Stimulated activated naive CD8-positive, alpha-beta T cell treated with anti-CD3 and anti-CD28 coated beads, Interleukin-15, Interleukin-2, amounts not matched to agents 100 ng/mL and 50 ng/mL, for 24 hours (primary cell): ENCODE data around the gene ADAMTS20.
"Not testable (repeated sequence)": the region's sequence is repeated elsewhere in the genome, so short reads cannot be mapped to it uniquely, and the experiment has no call there.

ENCODE experiments used
- H3K27ac Mint-ChIP-seq: one replicate; pipeline ENCODE4 v1.8.0; 2021; ENCODE audit warnings: mild to moderate bottlenecking, mixed read lengths
- H3K27me3 Mint-ChIP-seq: one replicate; pipeline ENCODE4 v1.8.0; 2021; ENCODE audit warnings: mixed read lengths
- H3K36me3 Mint-ChIP-seq: one replicate; pipeline ENCODE4 v1.8.0; 2021; ENCODE audit warnings: low read depth, mixed read lengths
- H3K4me1 Mint-ChIP-seq: one replicate; pipeline ENCODE4 v1.8.0; 2021; ENCODE audit warnings: low read depth, mixed read lengths
- H3K4me3 Mint-ChIP-seq: one replicate; pipeline ENCODE4 v1.8.0; 2021; ENCODE audit warnings: mild to moderate bottlenecking, mixed read lengths
- H3K9me3 Mint-ChIP-seq: one replicate; pipeline ENCODE4 v1.8.0; 2021; ENCODE audit warnings: mixed read lengths

ADAMTS20 gene

DNA sequence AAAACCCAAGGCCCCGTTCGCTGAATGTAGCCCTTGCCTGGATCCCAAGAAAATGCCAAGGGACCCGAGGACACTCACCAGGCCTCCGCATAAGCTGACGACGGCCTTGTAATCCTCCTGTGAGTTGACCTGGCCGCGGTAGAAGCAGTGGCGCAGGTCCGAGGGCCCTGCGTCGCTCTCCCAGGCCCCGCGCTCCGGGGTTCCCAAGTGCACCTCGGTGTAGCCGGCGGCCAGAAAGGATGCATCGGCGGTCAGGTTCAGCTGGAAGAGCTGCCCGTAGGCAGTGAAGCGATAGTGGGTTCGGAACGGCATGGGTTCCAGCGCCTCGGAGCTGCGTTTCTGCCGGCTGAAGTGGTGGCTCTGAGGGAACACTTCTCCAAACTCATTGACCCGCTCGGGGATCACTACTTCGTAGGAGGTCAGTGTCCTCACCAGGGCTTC lies 1.2 kb downstream of the ADAMTS20 start:
- H3K27me3 Mint-ChIP-seq = peaks cover 31% of the 10 kb centered on the region
- peaks cover 10% of the 10 kb centered on the region for H3K9me3 Mint-ChIP-seq
- H3K4me1 Mint-ChIP-seq = no peaks in the 10 kb centered on the region
- H3K27ac Mint-ChIP-seq = no peak overlapping the region
- H3K4me3 Mint-ChIP-seq = no peak overlapping the region
- no peaks in the 10 kb centered on the region for H3K36me3 Mint-ChIP-seq

DNA sequence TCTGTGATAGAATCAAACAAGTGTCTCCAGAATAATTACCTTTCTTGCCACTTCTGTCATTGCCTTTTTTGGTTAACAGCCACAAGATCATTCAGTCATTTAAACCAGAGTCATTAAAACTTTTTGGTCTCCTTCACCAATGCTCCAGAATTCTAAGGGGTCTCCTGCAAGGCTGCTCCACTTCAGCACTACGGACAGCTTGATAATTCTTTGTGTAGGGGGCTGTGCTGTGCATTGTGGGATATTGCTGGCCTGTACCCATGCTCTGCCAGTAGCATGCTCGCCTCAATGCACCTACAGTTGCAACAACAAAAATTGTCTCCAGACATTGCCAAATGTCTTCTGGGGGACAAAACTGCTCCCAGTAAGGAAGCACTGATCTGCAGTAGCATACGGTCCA lies 7.3 kb downstream of the ADAMTS20 start:
- no peaks in the 10 kb centered on the region for H3K27me3 Mint-ChIP-seq
- H3K36me3 Mint-ChIP-seq = no peaks in the 10 kb centered on the region
- no peak overlapping the region for H3K27ac Mint-ChIP-seq
- H3K4me3 Mint-ChIP-seq = no peak overlapping the region
- H3K9me3 Mint-ChIP-seq = no peaks in the 10 kb centered on the region
- no peaks in the 10 kb centered on the region for H3K4me1 Mint-ChIP-seq

DNA sequence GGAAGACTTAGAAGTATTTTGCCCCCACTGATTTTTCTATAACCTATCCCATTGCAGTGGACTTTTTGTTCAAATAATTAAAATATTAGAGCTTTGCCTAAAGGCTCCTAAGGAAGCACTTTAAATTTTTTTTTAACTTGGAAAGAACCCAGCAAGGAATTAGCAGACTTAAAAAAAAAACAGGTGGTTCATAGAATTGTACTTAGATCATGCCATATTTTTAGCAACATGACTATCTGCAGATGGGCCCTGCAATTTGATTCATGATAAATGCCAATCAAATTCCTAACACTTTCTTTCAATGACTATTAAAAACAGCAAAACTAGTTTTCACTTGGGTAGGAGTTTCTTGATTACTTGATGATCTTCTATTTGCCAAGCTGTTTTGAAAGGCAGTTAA lies 11.5 kb downstream of the ADAMTS20 start:
- Mint-ChIP-seq H3K27ac (no peak overlapping the region), H3K4me1 (no peaks in the 10 kb centered on the region), H3K36me3 (no peaks in the 10 kb centered on the region), H3K4me3 (no peak overlapping the region), H3K27me3 (no peaks in the 10 kb centered on the region), H3K9me3 (peaks cover 6% of the 10 kb centered on the region)

DNA sequence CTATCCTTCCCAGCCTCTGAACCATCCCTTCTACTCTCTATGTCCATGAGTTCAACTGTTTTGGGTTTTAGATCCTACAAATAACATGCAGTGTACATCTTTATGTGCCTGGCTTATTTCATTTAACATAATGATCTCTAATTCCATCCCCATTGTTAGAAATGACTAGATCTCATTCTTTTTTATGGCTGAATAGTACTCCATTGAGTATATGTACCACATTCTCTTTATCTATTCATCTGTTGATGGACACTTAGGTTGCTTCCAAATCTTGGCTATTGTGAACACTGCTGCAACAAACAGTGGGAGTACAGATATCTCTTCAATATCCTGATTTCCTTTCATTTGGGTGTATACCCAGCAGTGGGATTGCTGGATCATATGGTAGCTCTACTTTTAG lies 14.3 kb downstream of the ADAMTS20 start:
- H3K4me1 Mint-ChIP-seq, H3K4me3 Mint-ChIP-seq, H3K27me3 Mint-ChIP-seq, H3K9me3 Mint-ChIP-seq, H3K36me3 Mint-ChIP-seq, H3K27ac Mint-ChIP-seq: not testable (repeated sequence)

DNA sequence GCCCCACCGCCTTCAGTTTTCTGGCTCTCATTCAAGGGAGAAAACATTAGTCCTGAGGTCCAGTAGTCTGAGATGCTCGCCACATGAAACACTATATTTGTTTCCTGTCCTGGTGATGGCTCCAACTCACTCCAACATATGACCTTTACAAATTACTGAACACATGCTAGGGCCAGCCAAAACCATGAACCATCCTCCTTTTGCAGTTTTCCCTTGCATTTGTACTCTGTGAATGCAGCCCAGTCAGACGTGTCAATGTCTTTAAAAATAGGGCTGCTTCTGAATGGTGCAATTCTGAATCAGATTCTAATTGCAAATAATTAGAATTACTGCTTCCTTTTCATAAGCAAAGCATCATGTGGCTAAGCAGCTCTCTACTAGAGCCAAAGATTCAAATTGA lies 36.0 kb downstream of the ADAMTS20 start:
- H3K36me3 Mint-ChIP-seq = no peaks in the 10 kb centered on the region
- no peak overlapping the region for H3K27ac Mint-ChIP-seq
- peaks cover 4% of the 10 kb centered on the region for H3K9me3 Mint-ChIP-seq
- H3K4me1 Mint-ChIP-seq = no peaks in the 10 kb centered on the region
- H3K27me3 Mint-ChIP-seq = no peaks in the 10 kb centered on the region
- no peak overlapping the region for H3K4me3 Mint-ChIP-seq

DNA sequence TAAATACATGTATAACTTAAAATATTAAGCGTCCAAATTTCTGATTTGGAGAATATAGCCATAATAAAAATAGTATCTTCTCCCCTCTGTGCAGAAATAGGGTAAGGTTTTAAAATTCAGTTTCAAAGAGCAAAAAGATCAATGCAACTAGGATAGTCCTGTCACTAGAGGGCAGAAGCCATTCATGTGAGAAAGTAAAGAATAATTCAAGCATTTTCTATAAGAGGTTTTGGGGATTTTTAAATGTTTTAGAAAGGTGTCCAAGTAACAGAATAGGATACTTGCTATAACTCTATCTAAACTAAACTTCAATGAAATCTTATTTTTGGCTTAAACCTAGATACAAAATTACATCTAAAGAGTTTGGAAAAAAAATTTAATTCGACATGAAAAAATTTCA lies 50.3 kb downstream of the ADAMTS20 start:
- Mint-ChIP-seq H3K36me3 (no peaks in the 10 kb centered on the region), H3K27me3 (no peaks in the 10 kb centered on the region), H3K9me3 (no peaks in the 10 kb centered on the region), H3K4me1 (no peaks in the 10 kb centered on the region), H3K27ac (no peak overlapping the region), H3K4me3 (no peak overlapping the region)

DNA sequence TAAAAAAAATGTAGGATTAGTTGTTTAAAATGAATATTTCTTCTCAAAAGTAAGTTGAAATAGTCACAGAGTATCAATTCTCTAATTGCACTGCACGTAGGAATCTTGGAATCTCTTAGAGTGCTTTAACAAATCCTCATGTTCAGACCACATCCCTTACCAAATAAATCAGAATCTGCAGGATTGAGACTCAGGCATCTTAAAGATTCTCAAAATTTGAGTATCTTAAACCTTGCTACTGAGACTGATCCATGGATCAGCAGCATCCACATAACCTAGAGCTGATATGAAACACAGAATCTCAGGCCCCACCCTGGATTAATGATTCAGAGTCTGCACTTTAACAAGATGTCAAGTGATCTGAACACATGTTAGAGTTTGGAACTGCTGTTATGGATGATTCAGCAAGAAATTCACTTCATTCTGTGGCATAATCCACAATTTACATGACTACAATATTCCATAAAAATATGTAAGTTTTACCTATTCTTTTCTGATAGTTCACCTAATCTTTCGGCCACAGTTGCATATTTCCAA lies 58.7 kb downstream of the ADAMTS20 start:
- no peak overlapping the region for H3K4me3 Mint-ChIP-seq
- no peaks in the 10 kb centered on the region for H3K4me1 Mint-ChIP-seq
- H3K27me3 Mint-ChIP-seq = no peaks in the 10 kb centered on the region
- H3K36me3 Mint-ChIP-seq = no peaks in the 10 kb centered on the region
- H3K27ac Mint-ChIP-seq = no peak overlapping the region
- no peaks in the 10 kb centered on the region for H3K9me3 Mint-ChIP-seq

DNA sequence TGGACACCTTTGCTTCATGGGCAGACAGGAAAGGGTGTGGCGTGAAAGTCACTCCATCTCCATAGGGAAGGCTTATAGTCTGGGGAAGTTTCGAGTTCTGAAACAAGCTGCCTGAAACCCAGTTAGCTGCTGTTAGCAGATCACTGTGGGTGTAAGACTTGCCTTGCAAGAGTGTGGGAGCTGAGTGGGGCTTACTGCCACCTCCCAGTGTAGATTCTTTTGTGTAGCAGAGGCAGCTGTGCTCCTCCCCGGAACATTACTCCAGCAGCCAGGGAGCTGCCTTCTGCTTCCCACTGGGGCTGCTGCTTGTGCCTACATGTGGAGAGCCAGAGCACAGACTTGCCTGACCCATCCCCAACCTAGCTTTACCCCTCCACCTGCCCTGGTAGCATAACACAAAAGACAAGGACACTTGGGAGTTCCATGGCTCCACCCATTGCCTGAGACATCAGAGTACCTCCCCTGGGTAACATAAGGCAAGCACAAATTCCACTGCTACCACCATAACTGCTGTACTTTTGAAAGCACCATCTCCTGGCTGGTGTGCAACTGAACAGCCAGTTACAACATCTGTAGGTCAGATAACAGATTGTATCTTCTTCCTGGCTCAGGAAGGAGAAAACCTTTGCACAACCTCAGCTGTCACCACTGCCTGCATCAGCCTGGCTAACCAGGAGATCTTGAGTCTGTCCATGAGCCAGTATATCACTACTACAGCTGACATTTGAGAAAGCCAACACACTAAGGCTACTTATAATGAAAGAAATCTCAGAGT lies 69.5 kb downstream of the ADAMTS20 start:
- Mint-ChIP-seq H3K9me3 (no peaks in the 10 kb centered on the region), H3K27me3 (no peaks in the 10 kb centered on the region), H3K27ac (no peak overlapping the region)

DNA sequence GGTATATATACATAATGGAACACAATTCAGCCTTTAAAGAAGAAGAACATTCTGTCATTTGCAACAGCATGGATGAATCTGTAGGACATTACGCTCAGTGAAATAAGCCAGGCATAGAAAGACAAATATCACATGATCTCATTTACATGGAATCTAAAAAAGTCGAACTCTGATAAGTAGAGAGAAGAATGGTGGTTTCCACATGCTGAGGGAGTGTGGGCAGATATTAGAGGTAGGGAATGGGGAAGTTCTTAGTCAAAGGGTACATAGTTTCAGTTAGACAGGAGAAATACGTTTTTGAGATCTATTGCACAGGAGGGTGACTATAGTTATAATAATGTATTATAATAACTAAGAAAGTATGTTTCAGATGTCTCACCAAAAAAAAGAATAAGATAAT lies 71.4 kb downstream of the ADAMTS20 start:
- Mint-ChIP-seq H3K36me3 (no peaks in the 10 kb centered on the region), H3K4me1 (no peaks in the 10 kb centered on the region), H3K27ac (no peak overlapping the region), H3K9me3 (no peaks in the 10 kb centered on the region), H3K4me3 (no peak overlapping the region), H3K27me3 (no peaks in the 10 kb centered on the region)

More for the DNA sequence above, 69.5 kb downstream of the ADAMTS20 start:
- Mint-ChIP-seq H3K4me1 (no peaks in the 10 kb centered on the region), H3K36me3 (no peaks in the 10 kb centered on the region), H3K4me3 (no peak overlapping the region)

DNA sequence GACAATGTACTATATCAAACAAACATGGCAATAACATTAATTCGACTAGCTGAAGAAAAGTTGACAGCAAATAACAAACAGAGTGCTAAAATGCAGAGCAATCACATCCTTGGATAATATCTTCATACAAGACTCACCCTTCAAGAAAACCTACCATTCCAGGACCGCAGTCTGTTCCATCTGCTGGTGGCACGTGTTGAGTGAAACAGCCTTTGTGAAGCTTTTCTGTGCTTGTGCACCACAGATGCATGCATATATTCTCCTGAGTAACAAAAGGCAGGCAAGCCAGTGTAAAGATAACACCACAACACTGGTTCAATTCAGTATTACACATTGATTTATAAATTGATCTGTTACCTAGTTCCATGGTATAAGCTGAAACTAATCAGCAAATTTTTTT lies 89.3 kb downstream of the ADAMTS20 start:
- Mint-ChIP-seq H3K4me1 (no peaks in the 10 kb centered on the region), H3K27me3 (no peaks in the 10 kb centered on the region), H3K27ac (no peak overlapping the region), H3K9me3 (no peaks in the 10 kb centered on the region), H3K36me3 (no peaks in the 10 kb centered on the region), H3K4me3 (no peak overlapping the region)

DNA sequence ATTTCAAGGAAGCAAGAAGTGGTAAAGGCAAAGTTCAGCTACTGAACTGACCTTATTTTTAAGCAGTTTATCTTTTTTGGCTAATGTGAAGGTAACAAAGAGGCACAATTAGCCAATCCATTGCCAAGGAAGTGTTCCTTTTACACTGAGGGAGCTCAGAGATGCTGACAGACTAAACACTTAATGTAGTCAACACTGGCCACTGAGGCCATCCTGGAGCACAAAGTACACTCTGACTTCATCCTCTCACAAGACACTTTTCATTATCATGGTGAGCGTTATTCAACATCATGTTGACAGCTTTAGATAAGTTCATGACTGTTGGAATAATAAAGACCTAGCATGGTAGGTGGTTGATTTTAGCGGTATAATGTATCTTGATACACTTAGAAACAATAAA lies 89.9 kb downstream of the ADAMTS20 start:
- no peak overlapping the region for H3K27ac Mint-ChIP-seq
- H3K4me1 Mint-ChIP-seq = no peaks in the 10 kb centered on the region
- no peaks in the 10 kb centered on the region for H3K36me3 Mint-ChIP-seq
- H3K4me3 Mint-ChIP-seq = no peak overlapping the region
- H3K27me3 Mint-ChIP-seq = no peaks in the 10 kb centered on the region
- H3K9me3 Mint-ChIP-seq = peaks cover 3% of the 10 kb centered on the region

DNA sequence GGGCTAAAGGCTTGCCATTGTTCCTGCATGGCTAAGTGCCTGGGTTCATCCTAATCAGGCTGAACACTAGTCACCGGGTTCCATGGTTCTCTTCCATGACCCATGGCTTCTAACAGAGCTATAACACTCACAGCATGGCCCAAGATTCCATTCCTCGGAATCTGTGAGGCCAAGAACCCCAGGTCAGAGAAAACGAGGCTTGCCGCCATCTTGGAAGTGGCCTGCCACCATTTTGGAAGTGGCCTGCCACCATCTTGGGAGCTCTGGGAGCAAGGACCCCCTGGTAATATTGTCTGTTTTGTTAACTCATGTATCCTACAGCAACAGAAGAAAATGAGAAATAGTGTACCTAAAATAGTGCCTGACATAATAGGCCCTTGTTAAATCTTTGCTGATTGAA lies 92.7 kb downstream of the ADAMTS20 start:
- no peaks in the 10 kb centered on the region for H3K36me3 Mint-ChIP-seq
- H3K9me3 Mint-ChIP-seq = peaks cover 5% of the 10 kb centered on the region
- H3K27me3 Mint-ChIP-seq = no peaks in the 10 kb centered on the region
- no peak overlapping the region for H3K27ac Mint-ChIP-seq
- H3K4me1 Mint-ChIP-seq = no peaks in the 10 kb centered on the region
- no peak overlapping the region for H3K4me3 Mint-ChIP-seq

DNA sequence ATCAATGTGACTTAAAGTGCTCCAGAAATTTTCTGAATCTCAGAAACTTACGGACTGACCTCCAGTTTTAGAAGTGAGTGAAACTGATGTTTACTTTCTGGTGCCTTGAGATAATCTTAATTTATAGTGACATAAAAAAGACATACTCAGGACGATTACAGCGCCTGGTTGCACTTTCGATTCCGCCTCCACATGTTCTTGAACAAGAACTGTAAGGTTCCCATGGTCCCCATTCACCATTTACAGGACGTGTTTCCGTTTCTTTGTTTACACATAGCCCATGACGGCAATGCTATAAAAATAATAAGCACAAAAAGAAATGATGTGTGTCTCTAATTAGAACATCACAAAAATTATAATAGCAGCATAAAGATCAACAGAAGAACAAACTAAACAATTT lies 98.2 kb downstream of the ADAMTS20 start:
- no peak overlapping the region for H3K4me3 Mint-ChIP-seq
- no peaks in the 10 kb centered on the region for H3K27me3 Mint-ChIP-seq
- H3K36me3 Mint-ChIP-seq = no peaks in the 10 kb centered on the region
- H3K9me3 Mint-ChIP-seq = peaks cover 8% of the 10 kb centered on the region
- H3K27ac Mint-ChIP-seq = no peak overlapping the region
- H3K4me1 Mint-ChIP-seq = no peaks in the 10 kb centered on the region

DNA sequence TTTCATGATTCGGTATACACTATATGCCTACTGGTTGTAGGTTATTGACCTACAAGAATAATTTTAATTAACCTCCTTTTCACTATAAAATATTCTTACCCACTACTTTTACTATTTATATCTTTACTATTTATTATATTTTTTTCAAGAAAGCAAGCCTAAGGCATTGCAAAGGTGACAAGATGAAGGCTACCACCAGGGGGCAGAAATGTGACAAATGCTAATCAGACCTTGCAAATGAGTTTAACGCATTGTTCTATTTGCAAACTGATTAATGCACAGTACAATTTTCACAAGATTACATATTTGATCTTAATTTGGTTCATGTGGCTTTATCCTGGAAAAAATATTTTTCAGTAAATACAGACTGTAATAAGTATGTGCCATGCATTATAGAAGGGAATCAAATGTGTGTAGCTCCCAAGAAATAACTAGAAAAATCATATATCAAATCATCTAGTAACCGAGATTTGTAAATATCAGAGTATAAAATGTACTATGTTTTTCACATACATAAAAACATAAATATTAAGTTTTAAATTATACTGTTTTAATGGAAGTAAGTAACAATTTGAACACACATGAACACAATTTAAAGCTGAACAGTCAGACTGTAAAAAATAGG lies 107.0 kb downstream of the ADAMTS20 start:
- no peaks in the 10 kb centered on the region for H3K9me3 Mint-ChIP-seq

DNA sequence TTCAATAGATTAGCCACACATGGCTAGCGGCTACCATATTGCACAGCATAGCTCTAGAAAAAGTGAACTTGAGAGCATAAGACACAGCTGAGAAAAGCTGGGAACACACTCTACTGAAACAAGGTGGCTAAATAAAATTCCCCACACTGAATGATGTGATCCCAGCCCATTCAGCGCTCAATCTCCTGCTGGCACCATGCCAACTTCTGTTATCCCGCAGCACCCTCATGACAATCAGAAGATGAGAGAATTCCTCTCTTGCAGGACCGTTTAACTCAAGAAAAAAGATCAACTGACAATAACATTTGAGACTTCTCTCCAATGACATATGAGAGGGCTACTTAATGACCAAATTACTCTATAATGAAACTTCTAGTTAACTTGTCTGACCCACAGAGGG lies 115.4 kb downstream of the ADAMTS20 start:
- Mint-ChIP-seq H3K4me1 (no peaks in the 10 kb centered on the region), H3K4me3 (no peak overlapping the region), H3K27ac (no peak overlapping the region), H3K9me3 (no peaks in the 10 kb centered on the region), H3K27me3 (no peaks in the 10 kb centered on the region), H3K36me3 (no peaks in the 10 kb centered on the region)

More for the DNA sequence above, 107.0 kb downstream of the ADAMTS20 start:
- Mint-ChIP-seq H3K36me3 (no peaks in the 10 kb centered on the region), H3K4me3 (no peak overlapping the region), H3K27ac (no peak overlapping the region), H3K4me1 (no peaks in the 10 kb centered on the region), H3K27me3 (peaks cover 2% of the 10 kb centered on the region)

DNA sequence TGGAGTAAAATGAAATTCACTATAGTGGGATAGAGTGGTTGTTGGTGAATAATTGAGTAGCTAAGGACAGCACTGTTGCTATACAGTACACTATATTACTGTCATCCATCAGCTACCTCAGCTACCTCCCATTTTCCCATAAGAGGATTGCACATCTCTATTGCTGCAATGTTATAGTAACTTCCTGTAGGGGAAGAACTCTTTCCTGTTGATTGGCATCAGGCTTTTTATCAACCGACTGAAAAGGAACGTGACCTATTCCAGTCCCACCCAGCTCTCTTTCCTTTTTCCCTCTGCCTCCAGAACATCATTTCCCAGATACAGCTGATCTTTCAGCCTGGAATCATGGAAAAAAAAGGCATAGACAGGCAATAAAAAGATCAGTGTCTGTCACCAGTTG lies 117.4 kb downstream of the ADAMTS20 start:
- H3K36me3 Mint-ChIP-seq = no peaks in the 10 kb centered on the region
- no peak overlapping the region for H3K4me3 Mint-ChIP-seq
- H3K4me1 Mint-ChIP-seq = no peaks in the 10 kb centered on the region
- no peak overlapping the region for H3K27ac Mint-ChIP-seq
- H3K9me3 Mint-ChIP-seq = no peaks in the 10 kb centered on the region
- no peaks in the 10 kb centered on the region for H3K27me3 Mint-ChIP-seq
